HG02610 (cell line): ENCODE data around the gene ELAPOR1.

Experiments used
- ATAC-seq: cut with Tn5 transposase; IDR thresholded peaks from one replicate; pipeline ENCODE4 v1.9.1; 2021; ENCODE audit warnings: mild to moderate bottlenecking, moderate library complexity; ENCODE audit not compliant: unreplicated experiment

Gene ELAPOR1, protein sequence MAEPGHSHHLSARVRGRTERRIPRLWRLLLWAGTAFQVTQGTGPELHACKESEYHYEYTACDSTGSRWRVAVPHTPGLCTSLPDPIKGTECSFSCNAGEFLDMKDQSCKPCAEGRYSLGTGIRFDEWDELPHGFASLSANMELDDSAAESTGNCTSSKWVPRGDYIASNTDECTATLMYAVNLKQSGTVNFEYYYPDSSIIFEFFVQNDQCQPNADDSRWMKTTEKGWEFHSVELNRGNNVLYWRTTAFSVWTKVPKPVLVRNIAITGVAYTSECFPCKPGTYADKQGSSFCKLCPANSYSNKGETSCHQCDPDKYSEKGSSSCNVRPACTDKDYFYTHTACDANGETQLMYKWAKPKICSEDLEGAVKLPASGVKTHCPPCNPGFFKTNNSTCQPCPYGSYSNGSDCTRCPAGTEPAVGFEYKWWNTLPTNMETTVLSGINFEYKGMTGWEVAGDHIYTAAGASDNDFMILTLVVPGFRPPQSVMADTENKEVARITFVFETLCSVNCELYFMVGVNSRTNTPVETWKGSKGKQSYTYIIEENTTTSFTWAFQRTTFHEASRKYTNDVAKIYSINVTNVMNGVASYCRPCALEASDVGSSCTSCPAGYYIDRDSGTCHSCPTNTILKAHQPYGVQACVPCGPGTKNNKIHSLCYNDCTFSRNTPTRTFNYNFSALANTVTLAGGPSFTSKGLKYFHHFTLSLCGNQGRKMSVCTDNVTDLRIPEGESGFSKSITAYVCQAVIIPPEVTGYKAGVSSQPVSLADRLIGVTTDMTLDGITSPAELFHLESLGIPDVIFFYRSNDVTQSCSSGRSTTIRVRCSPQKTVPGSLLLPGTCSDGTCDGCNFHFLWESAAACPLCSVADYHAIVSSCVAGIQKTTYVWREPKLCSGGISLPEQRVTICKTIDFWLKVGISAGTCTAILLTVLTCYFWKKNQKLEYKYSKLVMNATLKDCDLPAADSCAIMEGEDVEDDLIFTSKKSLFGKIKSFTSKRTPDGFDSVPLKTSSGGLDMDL

DNA sequence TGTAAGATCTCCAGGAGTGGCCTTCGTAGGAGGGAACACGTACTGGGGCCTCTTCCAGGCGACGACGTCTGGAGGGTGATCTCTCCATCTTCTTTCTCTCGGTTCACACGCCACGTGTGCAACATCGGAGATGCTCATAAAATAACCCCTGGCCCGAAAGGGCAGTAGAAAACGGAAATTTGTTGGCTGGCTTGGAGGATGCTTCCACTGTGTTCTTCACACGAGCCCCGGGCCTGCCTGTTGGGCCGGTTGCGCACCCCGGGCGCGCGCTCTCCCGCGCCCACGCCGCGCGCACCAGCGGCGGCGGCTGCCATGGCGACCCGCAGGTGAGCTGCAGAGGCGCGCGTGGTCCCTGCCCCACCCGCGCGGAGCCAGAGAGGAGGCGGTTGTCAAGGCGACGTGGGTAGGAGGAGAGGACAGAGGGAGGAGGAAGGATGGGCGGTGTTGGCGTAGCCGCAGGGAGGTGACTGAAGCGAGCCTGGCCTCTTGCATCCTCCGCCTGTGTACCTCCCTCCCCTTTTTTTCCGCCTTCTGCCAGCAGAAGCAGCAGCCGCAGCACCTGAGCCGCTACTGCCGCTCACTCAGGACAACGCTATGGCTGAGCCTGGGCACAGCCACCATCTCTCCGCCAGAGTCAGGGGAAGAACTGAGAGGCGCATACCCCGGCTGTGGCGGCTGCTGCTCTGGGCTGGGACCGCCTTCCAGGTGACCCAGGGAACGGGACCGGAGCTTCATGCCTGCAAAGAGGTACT lies at the start of gene ELAPOR1:
Gene ELAPOR1 (plus strand): TSS at position 526 of the 752 bp plus-strand sequence. CDS start 69 bp downstream, at position 595.
- ATAC-seq, result peak; percentile 33

DNA sequence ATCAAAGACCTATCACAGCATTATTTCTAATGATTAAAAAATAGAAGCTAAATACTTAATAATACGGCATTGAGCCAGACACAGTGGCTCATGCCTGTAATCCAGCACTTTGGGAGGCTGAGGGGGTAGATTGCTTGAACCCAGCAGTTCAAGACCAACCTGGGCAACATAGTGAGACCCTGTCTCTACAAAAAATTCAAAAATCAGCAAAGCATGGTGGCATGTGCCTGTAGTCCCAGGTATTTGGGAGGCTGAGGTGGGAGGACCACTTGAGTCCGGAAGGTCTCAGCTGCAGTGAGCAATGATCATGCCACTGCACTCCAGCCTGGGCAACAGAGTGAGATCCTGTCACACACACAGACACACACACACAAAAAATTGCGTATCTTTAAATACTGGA lies 48.8 kb upstream of the ELAPOR1 start:
- ATAC-seq, result no peak

DNA sequence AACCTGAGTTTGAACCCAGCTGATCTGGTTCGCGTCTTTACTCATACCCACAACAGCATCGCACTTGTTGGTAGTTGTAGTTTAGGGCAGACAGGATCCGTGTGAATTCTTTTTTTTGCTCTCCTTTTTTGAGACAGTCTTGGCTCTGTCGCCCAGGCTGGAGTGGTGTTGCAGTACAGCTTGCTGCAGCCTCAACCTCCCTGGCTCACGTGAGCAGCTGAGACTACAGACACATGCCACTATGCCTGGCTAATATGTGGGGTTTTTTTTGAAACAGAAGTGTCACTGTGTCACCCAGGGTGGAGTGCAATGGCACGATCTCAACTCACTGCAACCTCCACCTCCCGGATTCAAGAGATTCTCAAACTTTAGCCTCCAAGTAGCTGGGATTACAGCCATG lies 46.0 kb upstream of the ELAPOR1 start:
- ATAC-seq, result no peak

DNA sequence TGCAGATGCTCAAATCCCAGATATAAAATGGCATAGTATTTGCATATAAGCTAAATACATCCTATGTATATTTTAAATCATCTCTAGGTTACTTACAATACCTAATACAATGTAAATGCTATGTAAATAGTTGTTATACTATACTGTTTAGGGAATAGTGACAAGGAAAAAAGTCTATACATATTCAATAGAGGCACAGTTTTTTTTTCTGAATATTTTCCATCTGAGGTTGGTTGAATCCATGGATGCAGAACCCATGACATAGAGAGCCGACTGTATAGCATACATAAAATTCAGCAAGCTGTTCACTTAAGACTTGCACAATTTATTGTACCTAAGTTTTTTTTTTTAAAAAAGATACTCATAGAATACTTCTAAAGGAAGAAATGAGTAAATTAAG lies 44.6 kb upstream of the ELAPOR1 start:
- ATAC-seq, result no peak

- peak; percentile 100 for ATAC-seq
These were observed 38.1 kb upstream of the ELAPOR1 start, which contains the start of gene TAF13 for GRCh38 chr1:109075531-109076490. Gene TAF13, minus strand, starts transcription at chr1:109076003. Its CDS starts 56 bp downstream, at chr1:109075947.

GRCh38 chr1:109078317-109078716 lies 35.6 kb upstream of the ELAPOR1 start:
- no peak for ATAC-seq

- no peak for ATAC-seq
These were observed 34.7 kb upstream of the ELAPOR1 start for GRCh38 chr1:109079240-109079622.

GRCh38 chr1:109080441-109081082 lies 33.4 kb upstream of the ELAPOR1 start:
- no peak for ATAC-seq

GRCh38 chr1:109083501-109083900 lies 30.4 kb upstream of the ELAPOR1 start:
- no peak for ATAC-seq

- no peak for ATAC-seq
These were observed 30.0 kb upstream of the ELAPOR1 start for GRCh38 chr1:109083923-109084322.

GRCh38 chr1:109084563-109085517 lies 29.1 kb upstream of the ELAPOR1 start:
- ATAC-seq, result no peak

- no peak for ATAC-seq
These were observed 24.5 kb upstream of the ELAPOR1 start for GRCh38 chr1:109089242-109090015.

DNA sequence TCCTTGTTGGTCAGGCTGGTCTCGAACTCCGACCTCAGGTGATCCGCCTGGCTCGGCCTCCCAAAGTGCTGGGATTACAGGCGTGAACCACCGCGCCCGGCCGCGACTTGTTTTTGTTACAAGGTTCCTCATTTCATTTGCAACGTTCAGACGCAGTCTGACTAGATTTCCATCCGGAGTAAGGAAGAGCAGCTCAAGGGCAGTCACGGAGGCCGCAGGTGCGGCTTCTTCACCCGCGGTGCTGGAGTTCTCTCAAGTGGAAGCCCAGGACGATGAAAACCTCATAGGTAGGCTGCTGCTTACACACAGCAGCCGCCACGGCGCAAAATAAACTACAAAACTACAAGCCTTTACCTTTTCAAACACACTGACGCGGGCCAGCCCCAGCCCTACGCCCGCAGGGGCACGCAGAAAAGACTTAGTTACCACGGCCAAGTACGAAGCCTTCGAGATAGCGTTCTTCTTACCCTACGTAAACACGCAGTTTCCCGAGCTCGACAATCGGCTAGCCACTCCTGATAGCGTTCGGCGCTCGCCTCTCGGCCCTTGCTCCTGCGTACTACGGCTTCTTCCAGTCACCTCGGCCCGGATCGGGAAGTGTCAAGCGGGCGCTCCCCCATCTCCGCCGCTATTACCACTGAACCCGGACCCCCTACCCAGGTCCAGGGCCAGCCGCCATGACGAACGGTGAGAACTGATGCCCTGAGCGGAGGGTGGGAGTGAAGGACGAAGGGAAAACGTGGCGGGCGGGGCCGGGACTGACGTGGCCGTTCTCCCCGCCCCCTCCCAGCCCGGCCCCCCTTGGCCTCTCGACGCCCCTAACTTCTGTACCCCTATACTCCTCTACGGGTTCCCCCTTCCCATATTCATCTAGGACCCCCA lies 23.5 kb upstream of the ELAPOR1 start, which contains the start of gene TMEM167B:
Gene TMEM167B (plus strand): TSS at position 569 of the 882 bp plus-strand sequence. CDS start 109 bp downstream, at position 678.
- peak; percentile 92 for ATAC-seq

DNA sequence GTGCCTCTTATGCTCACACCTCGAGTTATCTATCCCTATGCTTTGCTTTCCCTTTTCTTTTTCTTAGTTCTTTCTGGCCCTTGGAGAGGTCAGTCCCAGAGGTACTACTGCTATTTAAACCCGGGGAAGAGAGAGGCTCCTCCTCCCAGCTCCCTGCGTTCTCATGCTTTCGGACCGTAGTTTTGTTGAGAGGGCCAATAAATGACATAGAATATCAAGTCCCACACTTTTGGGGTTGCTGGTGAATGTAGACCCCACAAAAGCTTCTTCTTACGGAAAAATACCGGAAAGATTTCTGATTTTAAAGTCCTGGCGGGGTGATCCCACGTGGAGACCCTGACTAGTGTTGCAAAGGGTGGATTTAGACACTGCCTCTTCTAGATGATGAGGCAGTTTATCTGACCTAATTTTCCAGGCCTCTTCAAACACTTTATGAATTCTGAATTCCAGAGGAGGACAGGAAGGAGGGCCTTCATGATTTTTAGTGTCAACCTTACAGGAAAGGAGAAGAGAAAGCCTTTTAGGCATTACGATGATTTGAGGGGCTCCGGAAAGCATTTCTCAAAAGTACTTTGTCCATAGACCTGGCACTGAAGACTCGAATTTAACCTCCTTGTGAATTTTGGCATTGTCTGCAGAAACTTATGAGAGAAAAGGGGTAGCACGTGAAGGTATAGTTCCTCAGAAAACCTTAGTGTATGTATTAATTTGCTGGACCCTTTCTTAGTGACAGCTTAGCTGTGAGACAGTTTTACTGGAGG lies 22.7 kb upstream of the ELAPOR1 start:
- peak; percentile 42 for ATAC-seq

DNA sequence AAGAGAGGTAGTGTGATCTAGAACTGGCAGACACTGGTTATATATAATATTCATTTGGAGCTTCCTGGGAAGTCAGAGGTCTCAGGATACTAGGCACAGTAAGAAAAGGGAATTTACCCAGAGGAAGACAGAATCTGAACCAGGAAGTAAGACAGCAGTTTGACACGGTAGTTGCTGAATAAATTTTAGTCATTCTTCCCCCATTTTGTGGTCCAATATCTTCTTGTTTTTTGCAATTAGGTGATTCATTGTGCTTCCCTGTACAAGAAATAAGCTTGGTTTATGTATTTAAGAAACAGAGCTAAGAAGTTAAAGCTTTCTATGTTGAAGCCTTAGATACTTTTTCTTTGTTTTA lies 22.1 kb upstream of the ELAPOR1 start:
- no peak for ATAC-seq
